Mammary epithelial cell (primary cell): ENCODE data around the gene RASSF5.

Source experiments
- EZH2 ChIP-seq: IDR thresholded peaks from 2 replicates; pipeline ENCODE4 v1.6.1; 2012; ENCODE audit warnings: low read length, inconsistent platforms, borderline replicate concordance
- TF ChIP-seq, protein P1 (sequence below), 2 donors: IDR thresholded peaks in 1 of 2; conservative IDR thresholded peaks in 1 of 2; 2 replicates each; pipeline ENCODE4 v1.5.1; 2011 to 2012; ENCODE audit warnings: inconsistent platforms in 2 of 2, low read length in 2 of 2, mild to moderate bottlenecking in 2 of 2, control low read depth in 1 of 2, low read depth in 1 of 2; ENCODE audit not compliant: insufficient read depth in 1 of 2; ENCODE audit errors: extremely low read depth in 1 of 2

- TF ChIP-seq, protein P1, sequence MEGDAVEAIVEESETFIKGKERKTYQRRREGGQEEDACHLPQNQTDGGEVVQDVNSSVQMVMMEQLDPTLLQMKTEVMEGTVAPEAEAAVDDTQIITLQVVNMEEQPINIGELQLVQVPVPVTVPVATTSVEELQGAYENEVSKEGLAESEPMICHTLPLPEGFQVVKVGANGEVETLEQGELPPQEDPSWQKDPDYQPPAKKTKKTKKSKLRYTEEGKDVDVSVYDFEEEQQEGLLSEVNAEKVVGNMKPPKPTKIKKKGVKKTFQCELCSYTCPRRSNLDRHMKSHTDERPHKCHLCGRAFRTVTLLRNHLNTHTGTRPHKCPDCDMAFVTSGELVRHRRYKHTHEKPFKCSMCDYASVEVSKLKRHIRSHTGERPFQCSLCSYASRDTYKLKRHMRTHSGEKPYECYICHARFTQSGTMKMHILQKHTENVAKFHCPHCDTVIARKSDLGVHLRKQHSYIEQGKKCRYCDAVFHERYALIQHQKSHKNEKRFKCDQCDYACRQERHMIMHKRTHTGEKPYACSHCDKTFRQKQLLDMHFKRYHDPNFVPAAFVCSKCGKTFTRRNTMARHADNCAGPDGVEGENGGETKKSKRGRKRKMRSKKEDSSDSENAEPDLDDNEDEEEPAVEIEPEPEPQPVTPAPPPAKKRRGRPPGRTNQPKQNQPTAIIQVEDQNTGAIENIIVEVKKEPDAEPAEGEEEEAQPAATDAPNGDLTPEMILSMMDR (conservative IDR thresholded peaks at IDR 0.05 in 1 of 2, IDR thresholded peaks at IDR 0.05 in 1 of 2; ENCODE audit: extremely low read depth in 1 of 2, insufficient read depth in 1 of 2, low read depth in 1 of 2, low read length in 2 of 2), result no peak
- TF ChIP-seq EZH2, result no peak
These were observed 35.3 kb upstream of the RASSF5 start for GRCh38 chr1:206472024-206472423.
